ENCODE results near the gene FLRT2.

GRCh38 chr14:85601246-85601645 lies 71.3 kb downstream of the FLRT2 start:
- no peak for TF ChIP-seq EZH2 (IDR thresholded peaks at IDR 0.05; ENCODE audit: low read length)
- no peak for TF ChIP-seq CTCF (optimal IDR thresholded peaks at IDR 0.05 in 1 of 3, IDR thresholded peaks at IDR 0.05 in 1 of 3, conservative IDR thresholded peaks at IDR 0.05 in 1 of 3; ENCODE audit: extremely low read depth in 1 of 3, insufficient read depth in 2 of 3, low read length in 3 of 3)
